Measurements from ENCODE around the gene GTPBP2.

DNA sequence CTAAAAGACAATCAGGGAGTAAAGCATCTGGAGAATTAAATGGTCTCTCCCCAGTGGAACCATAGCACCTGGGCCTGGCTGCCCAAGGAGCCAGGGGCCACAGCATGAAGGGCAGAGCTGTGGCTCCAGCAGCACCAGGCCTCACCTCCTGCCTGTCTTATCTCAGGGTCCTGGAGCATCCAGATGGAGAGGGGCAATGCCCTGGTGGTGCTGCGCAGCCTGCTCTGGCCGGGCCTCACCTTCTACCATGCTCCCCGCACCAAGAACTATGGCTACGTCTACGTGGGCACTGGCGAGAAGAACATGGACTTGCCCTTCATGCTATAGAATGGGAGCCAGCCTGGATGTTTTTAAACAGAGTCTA is 41.5 kb upstream of the GTPBP2 start:
- TF ChIP-seq ZNF274 (IDR thresholded peaks at IDR 0.05; ENCODE audit: low read depth, low read length) (no peak), SUZ12 (IDR thresholded peaks at IDR 0.05; ENCODE audit: extremely low read depth, insufficient read depth, insufficient read length) (no peak)
